Retinal pigment epithelial cell (primary cell): ENCODE results near the gene FAM117A.

ENCODE experiments used
- DNase-seq: peaks from one replicate; pipeline ENCODE4 v3.0.0-alpha.2; 2010; ENCODE audit warnings: low read depth
- H3K4me3 ChIP-seq: 2 replicates; pipeline ENCODE4 v1.5.1; 2011; ENCODE audit warnings: mild to moderate bottlenecking, low read length, control low read depth, moderate library complexity
- TF ChIP-seq, protein P1 (sequence below): conservative IDR thresholded peaks from 2 replicates; pipeline ENCODE4 v1.5.1; 2011; ENCODE audit warnings: low read depth, low read length, control low read depth, inconsistent platforms

The FAM117A gene

DNA sequence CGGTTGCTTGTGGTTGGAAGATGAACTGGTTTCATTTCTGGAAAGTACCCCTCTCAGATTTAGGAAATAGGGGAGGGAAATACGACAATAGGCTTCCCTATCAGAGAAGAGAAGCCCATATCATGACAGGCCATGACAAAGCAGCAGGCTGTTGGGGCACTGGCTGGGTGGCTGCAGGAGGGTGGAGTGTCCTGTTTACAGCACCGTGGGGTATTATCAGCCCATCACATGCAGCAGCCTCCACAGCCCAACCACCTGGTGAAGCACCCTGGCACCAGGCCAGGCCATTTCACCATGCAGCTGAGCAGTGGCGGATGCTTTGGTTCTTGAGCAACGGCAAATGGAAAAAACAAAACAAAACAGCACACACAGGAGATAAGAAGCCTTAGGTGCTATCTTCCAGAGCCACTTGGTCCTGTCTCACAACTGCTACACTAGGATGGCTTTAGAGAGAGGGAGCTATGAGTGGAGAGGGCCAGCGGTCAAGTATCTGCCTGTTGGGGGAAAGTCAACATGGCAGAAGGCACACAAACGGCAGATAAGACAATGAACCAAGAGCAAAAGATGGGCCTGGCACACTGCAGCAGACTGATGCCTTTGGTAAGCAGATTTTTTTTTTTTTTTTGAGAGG, 24.2 kb downstream of the FAM117A start:
- no peak for DNase-seq
- no peak overlapping the region for H3K4me3 ChIP-seq
- TF ChIP-seq, protein P1, sequence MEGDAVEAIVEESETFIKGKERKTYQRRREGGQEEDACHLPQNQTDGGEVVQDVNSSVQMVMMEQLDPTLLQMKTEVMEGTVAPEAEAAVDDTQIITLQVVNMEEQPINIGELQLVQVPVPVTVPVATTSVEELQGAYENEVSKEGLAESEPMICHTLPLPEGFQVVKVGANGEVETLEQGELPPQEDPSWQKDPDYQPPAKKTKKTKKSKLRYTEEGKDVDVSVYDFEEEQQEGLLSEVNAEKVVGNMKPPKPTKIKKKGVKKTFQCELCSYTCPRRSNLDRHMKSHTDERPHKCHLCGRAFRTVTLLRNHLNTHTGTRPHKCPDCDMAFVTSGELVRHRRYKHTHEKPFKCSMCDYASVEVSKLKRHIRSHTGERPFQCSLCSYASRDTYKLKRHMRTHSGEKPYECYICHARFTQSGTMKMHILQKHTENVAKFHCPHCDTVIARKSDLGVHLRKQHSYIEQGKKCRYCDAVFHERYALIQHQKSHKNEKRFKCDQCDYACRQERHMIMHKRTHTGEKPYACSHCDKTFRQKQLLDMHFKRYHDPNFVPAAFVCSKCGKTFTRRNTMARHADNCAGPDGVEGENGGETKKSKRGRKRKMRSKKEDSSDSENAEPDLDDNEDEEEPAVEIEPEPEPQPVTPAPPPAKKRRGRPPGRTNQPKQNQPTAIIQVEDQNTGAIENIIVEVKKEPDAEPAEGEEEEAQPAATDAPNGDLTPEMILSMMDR, result no peak

DNA sequence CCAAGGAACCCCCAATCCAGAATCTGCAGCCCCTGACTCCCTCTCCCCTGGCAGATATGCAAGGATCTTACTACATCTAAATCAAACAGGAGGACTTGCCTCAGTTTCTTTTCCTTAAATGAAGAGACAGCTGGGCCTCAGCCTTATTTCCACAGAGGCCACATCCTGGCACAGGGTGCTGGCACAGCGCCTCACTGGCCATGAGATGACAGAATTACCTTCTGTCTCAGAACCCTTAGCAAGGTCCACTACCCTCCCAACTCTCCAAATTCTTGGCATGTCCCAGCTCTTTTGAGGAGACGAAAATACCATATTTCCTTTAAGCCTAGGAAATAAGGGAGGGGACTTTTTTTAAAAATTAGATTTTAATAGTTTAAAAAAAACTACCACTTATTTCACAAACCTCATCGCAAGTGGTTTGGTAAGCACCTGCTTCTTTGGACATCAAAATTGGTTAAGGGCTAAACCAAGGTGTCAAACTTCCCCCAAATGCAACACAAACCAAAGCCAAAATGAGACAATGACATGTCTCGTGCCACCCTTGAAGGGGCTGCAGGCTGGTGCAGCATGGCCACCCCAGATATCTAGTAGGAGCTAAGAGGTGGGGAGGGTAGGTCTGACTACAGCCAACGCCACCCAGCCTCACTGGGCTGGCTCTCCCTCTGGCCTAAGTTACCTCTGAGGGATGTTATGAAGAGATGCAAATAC, 25.3 kb downstream of the FAM117A start:
- DNase-seq, result no peak
- TF ChIP-seq, protein P1, result no peak
- H3K4me3 ChIP-seq, result no peak overlapping the region

DNA sequence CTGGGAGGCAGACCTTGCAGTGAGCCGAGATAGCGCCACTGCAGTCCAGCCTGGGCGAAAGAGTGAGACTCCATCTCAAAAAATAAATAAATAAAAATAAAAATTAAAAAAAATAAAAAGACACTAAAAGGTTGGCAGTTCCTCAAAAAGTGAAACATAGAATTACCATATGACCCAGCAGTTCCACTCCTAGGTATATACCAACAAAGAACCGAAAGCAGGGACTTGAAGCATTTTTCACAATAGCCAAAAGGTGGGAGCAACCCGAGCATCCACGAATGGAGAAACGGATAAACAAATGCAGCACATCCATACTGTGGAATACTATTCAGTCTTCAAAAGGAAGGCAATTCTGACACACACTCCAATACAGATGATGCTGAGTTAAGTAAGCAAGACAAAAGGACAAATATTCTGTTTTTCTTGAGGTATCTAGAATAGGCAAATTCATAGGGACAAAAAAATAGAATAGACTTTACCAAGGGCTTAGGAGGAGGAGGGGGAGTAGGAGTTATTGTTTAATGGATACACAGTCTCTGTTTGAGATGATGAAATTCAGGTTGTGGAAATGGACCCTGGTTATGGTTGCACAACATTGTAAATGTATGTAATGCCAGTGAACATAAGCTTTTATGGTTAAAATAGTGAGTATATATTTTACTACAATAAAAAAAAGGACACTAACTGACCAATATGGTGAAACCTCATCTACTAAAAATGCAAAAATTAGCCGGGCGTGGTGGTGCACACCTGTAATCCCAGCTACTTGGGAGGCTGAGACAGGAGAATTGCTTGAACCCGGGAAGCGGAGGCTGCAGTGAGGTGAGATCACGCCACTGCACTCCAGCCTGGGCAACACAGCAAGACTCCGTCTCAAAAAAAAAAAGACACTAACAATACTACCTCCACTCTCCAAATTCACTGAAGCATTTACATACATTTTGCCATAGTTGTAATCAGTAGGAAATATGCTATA, 29.1 kb downstream of the FAM117A start:
- no peak for DNase-seq
- no peak overlapping the region for H3K4me3 ChIP-seq

DNA sequence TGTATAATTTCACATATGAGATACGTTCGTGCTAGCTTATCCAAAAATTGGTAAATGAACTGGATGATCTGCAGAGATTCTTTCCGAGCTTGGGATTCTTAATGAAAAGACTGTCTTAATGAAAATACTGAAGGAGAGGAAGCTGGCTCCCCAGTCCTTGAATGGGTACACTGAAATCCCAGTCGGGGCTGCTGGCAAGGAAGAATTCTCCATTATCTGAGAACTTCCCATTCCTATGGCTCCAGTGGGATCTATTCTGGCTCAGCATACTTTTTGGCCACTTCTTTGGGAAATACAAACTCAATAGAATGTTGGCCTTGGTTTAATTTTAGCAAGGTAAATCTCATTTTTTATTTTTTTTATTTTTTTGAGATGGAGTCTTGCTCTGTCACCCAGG, 32.5 kb downstream of the FAM117A start:
- TF ChIP-seq, protein P1, result no peak
- H3K4me3 ChIP-seq, result no peak overlapping the region
- no peak for DNase-seq

More for the DNA sequence above, 29.1 kb downstream of the FAM117A start:
- TF ChIP-seq, protein P1, result no peak

DNA sequence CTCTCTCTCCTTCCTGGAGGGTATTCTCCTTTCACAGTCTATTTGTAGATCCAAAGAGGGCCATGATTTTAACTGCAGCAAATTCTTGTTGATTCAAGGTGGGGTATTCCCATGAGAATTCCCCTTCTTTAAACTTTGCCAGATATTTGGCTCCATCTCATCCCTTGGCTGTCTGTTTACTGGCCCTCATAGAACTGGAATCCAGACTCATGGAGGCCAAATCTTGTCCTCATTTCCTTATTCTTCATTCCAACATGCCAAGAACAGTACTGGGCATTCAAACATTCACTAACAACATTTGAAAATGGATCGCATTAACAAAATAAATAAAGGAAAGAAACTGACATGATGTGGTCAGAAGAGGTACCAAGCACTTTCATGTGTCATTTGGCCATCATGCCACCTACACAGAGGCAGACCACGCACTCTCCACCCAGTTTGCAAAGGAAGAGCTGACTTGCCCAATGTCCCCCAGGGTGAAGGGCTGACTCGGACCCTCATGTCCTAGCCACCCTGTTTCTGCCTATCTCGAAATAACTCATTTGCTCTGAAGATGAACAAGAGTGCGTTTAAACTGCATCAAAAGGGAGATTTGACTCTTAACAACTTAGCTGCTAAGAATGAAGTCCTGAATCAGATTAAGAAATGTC, 33.0 kb downstream of the FAM117A start:
- TF ChIP-seq, protein P1, result no peak
- H3K4me3 ChIP-seq, result no peak overlapping the region

DNA sequence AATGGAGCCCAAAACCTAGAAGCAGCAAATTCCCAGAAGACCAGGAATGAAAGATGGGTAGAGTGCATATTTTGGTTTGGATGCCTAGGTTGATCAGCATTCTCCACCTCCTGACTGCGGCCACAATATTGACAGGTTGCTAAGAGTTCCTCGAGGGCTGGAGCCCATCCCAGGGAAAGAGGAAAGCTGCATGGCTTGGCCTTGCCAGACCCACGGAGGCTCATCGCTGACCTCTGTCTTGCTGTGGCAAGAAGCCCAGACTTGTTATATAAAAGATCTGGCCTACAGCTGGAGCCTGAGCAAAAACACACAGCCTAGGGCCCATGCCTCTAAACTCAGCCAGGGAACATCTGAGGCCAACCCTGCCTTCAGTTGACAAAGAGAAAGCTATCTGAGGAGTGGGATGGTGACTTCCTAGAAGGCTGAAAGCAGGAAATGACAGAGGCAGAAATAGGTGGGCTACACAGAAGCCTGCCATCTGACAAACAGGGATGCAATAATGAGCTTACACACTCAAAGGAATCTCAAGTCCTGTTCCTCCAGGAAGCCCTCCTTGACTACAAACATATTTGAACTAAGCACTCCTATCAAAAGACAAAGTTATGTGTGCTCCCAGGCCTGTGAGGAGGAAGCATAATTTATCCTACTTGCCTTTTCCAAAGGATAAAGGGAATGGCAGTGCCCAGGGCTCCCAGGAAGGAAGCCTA, 33.7 kb downstream of the FAM117A start:
- TF ChIP-seq, protein P1, result no peak
- no peak for DNase-seq
- no peak overlapping the region for H3K4me3 ChIP-seq

More for the DNA sequence above, 33.0 kb downstream of the FAM117A start:
- DNase-seq, result no peak
